GM08714 (cell line): ENCODE results near the gene NAT8.
"Not testable (repeated sequence)": the region's sequence is repeated elsewhere in the genome, so short reads cannot be mapped to it uniquely, and the experiment has no call there.

Experiments
- H3K4me3 ChIP-seq: fragments of 200-500 bp; sonication (Bioruptor generic); 2 replicates; pipeline ENCODE4 v1.5.1; 2014; ENCODE audit warnings: mild to moderate bottlenecking, low read length, inconsistent platforms
- ZNF274 ChIP-seq: IDR thresholded peaks from 2 replicates; pipeline ENCODE4 v1.6.1; 2012; ENCODE audit warnings: mild to moderate bottlenecking, low read depth, low read length

The NAT8 gene, protein sequence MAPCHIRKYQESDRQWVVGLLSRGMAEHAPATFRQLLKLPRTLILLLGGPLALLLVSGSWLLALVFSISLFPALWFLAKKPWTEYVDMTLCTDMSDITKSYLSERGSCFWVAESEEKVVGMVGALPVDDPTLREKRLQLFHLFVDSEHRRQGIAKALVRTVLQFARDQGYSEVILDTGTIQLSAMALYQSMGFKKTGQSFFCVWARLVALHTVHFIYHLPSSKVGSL

GRCh38 chr2:73642338-73643018 is at the start of gene NAT8:
Gene NAT8 (minus strand): TSS chr2:73642422. CDS start chr2:73641628, 794 bp downstream.
- no peak for TF ChIP-seq ZNF274

DNA sequence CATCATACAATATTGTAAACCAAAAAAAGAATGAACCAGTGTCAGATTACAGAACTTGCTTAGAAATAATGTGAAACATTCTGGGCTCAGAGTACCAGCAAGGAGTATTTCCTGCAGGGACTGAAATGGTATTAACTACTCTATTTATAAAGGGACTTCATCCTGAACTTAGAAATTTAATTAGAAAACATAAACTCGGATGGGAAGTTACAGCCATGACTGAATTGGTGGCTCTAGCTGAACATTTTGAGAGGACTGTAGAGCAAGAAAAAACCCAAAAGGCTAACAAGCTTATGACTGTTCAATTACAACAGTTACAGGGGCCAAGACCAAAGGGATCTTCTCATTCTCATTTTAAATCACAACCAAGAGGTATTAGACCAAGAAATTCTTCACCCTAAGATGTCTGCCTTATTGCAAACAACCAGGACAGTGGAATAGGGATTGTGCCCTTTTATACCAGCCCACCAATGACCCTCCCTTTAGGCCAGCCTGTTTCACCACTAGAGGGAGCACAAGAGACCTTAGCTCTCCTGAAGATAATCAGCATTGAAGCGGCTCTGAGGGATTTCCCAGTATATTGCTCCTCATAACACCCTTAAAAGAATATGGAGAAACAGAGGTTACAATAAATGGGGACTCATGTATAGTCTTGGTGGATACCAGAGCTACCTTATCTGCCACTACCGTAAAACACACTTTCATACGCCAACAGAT is 48.3 kb upstream of the NAT8 start:
- not testable (repeated sequence) for H3K4me3 ChIP-seq

More at GRCh38 chr2:73642338-73643018, at the start of gene NAT8:
- no peak within 1 kb of the TSS for H3K4me3 ChIP-seq

- not testable (repeated sequence) for H3K4me3 ChIP-seq
Observed at GRCh38 chr2:73688494-73688893, 46.3 kb upstream of the NAT8 start.

DNA sequence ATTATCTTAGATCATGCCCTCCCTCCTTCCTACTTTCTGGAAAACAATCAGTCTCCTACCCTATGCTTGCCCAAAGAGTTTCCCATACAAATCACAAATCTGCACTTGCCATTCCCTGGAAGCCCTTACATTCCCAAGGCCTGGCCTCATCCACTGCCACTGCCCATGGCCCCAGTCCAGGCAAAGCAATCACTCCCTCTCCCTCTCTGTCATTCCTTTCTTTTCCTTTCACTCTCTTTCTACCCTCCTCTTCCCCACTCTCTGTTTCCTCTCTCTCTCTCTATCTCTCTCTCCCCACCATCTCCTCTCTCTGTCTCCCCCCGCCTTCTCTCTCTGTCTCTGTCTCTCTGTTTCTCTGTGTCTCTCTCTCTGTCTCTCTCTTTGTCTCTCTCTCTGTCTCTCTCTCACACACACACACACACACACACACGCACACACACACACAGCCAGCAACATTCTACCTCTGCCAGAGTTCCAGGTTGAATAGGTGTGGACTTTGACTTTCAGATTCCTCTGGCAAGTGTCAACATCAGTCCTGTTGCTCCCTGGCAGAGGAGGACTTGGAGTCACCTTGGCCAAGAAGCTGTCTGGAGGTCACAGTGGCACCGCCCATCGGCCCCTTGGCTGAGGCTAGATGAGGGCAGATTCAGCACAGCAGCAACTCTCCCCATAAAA is 43.7 kb upstream of the NAT8 start:
- H3K4me3 ChIP-seq, result no peak overlapping the region
- TF ChIP-seq ZNF274, result no peak

DNA sequence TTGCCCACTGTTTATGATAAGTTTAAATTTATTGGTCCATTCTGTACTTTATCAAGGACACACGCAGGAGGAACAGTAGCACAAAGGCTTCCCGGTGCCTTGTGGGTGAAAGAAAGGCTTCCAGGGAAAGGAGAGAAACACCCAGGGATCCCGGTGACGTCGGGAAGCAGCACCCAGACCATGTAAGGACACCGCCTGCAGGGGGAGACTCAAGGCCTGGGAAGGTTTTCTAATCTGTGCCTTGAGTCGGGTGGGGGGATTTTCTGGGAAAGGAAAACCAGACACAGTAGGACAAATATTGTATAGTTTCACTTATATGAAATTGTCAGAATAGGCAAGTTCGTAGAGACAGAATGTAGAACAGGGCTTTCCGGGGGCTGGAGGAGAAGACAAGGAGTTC is 42.7 kb upstream of the NAT8 start:
- not testable (repeated sequence) for H3K4me3 ChIP-seq

GRCh38 chr2:73684325-73684724 is 42.1 kb upstream of the NAT8 start:
- H3K4me3 ChIP-seq, result not testable (repeated sequence)

DNA sequence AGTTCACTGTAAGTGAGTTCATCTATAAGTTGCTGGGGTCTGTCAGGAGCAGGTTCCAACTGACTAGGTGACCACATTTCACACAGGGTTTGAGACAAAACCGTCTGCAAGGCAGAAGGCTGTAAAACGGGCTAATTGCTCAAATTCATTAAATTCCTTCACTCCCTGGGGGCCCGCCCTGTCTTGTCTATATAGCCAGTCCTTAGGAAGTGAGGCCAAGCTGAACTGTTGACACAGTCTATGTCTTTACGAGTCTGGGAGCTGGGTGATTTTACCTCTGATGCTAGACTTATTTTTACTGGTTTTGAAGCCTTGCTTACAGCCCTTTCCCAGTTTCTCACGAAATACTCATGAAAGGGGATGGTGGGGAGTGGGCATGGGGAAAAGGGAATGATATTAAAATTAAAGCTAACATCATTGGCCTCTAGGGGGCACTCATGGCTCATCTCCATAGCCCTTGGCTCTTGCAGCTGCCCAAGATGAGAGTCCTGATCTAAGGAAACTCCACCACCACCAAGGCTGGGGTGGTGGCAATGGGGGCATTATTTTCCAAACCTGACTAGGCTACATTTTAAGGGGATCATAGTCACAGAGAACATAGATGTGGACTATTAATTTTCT is 37.8 kb upstream of the NAT8 start:
- H3K4me3 ChIP-seq, result not testable (repeated sequence)

DNA sequence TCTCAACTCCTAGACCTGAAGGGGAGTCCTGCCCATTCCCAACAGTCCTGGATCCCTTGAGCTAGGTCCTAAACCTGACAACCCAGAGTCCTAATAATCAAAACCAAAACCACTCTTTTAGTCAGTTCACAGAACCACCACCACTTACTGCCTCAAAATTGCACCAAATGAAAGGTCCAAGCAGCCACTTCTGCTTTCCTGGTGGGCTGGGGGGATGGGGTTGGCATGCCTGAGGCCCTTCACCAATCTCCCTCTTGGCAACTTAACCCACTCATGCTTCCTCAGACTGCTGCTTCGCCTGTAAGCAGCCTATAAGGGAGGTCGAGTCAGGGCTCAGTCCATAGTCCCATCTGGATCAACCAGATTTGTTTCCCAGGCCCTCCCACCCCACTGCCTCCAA is 37.0 kb upstream of the NAT8 start:
- H3K4me3 ChIP-seq, result not testable (repeated sequence)

GRCh38 chr2:73678008-73678407 is 35.8 kb upstream of the NAT8 start:
- H3K4me3 ChIP-seq, result not testable (repeated sequence)

- not testable (repeated sequence) for H3K4me3 ChIP-seq
Observed at GRCh38 chr2:73676211-73676610, 34.0 kb upstream of the NAT8 start.

GRCh38 chr2:73674696-73675157 is 32.5 kb upstream of the NAT8 start:
- H3K4me3 ChIP-seq, result not testable (repeated sequence)

DNA sequence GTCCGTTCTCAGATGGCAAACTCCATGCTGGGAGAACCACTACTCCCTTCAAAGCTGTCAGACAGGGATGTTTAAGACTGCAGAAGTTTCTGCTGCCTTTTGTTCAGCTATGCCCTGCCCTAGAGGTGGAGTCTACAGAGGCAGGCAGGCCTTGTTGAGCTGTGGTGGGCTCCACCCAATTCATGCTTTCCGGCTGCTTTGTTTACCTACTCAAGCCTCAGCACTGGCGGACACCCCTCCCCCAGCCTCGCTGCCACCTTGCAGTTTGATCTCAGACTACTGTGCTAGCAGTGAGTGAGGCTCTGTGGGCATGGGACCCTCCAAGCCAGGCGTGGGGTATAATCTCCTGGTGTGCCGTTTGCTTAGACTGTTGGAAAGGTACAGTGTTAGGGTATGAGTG is 27.8 kb upstream of the NAT8 start:
- H3K4me3 ChIP-seq, result not testable (repeated sequence)

- not testable (repeated sequence) for H3K4me3 ChIP-seq
Observed at GRCh38 chr2:73667239-73667638, 25.0 kb upstream of the NAT8 start.

DNA sequence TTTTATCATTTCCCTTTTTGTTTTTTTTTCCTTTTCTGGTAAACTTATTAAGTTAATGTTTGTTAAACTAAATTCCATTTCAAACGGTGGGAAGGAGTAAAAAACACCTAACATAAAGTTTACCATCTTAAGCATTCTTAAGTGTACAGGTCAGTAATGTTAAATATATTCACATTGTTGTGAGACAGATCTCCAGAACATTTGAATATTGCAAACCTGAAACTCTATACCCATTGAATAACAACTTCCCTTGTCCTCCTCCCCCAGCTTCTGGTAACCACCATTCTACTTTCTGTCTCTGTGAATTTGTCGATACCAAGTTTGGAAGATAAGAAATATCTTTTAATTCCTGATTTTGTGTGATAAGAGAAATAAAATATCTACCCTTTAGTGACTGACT is 12.0 kb upstream of the NAT8 start:
- TF ChIP-seq ZNF274, result no peak
- no peak overlapping the region for H3K4me3 ChIP-seq

GRCh38 chr2:73652348-73652747 is 10.1 kb upstream of the NAT8 start:
- no peak overlapping the region for H3K4me3 ChIP-seq
- TF ChIP-seq ZNF274, result no peak
